ENCODE data around the gene LIF.

LIF gene

DNA sequence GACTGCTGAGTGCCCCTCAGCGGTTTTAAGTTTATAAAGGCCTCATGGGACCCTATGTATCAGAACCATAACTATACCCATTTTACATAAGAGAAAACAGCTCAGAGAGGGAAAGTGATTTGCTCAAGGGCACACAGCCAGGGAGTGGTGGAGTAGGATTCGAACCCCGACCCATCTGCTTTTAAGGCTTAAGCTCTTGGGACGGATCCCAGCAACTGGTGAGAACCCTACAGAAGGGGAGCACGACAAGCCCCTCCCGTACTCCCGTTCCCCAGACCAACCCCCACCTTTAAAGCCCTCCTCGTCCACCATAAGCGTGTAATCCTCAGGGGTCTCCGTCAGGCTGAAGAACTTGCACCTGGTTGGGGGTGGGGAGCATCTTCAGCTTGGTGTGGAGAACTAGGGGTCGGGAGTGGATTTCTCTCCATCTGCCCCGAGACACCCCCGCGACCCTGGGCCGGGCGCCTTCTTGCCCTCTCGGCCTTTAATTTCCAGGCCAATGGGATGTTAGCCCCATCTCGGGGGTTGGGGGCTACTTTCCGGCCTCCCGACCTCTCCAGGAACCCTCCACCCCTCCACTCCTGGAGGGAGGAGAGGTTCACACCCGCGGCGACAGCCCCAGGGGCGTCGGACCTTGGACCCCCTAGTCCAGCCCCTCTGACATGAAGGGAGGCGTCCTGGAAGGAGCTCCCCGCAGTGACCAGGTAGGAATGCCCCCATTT lies 42.0 kb upstream of the LIF start:
- Mint-ChIP-seq H3K4me3 (peak overlapping the region; percentile 81), H3K4me1 (peaks cover 76% of the 10 kb centered on the region), H3K9me3 (no peaks in the 10 kb centered on the region), H3K36me3 (peaks cover 24% of the 10 kb centered on the region), H3K27me3 (no peaks in the 10 kb centered on the region), H3K27ac (peak overlapping the region; percentile 80)
- no peak for DNase-seq
- CTCF ChIA-PET = interaction anchor here (0.6 to 8.7 kb wide), 42 partner anchors 11 to 652 kb away, joined by 3 to 252 read pairs (median 5); partner anchors contain the start of genes CCDC157, RNF215, SEC14L2 and SF3A1

DNA sequence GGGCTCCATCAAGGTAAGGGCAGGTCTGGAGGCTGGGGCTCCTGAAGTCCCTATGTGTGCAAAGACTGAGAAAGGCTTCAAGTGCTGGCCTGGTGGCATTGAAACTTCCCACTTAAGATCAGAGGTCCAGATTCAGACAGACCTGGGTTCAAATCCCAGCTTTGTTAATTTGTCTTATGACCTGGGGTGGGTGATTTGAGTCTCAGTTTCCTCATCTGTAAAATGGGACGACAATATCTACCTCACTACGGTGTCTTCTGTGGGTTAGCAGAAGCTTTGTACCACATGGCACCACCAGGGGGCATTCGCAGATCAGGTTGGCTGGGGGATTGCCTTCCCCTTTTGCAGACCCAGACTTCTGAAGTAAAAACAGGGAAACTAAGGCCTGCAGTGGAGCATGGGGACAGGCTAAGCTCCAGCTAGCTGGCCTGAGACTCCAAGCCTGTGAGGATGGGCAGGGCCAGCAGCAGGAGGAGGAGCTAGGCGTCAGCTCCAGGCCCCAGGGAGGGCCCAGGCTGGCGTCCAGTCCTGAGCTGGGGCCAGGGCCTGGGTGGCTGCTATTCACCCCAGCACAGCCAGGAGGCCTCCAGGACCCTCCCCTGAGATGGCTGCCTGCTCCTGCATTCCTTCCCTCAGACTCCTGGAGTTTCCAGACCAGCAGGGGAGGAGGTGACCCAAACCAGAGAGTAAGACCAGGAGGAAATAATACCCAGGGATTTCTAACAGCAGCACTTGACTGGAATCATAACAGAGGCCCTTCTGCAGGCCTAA lies 41.3 kb upstream of the LIF start:
- peak; percentile 94 for DNase-seq
- Mint-ChIP-seq H3K4me3 (peak overlapping the region; percentile 81), H3K4me1 (peaks cover 83% of the 10 kb centered on the region), H3K27me3 (no peaks in the 10 kb centered on the region), H3K9me3 (no peaks in the 10 kb centered on the region), H3K36me3 (peaks cover 17% of the 10 kb centered on the region), H3K27ac (peak overlapping the region; percentile 80)
- CTCF ChIA-PET = interaction anchor here (0.6 to 8.7 kb wide), 45 partner anchors 10 to 652 kb away, joined by 3 to 252 read pairs (median 5); partner anchors contain the start of genes CCDC157, RNF215, SEC14L2 and SF3A1

DNA sequence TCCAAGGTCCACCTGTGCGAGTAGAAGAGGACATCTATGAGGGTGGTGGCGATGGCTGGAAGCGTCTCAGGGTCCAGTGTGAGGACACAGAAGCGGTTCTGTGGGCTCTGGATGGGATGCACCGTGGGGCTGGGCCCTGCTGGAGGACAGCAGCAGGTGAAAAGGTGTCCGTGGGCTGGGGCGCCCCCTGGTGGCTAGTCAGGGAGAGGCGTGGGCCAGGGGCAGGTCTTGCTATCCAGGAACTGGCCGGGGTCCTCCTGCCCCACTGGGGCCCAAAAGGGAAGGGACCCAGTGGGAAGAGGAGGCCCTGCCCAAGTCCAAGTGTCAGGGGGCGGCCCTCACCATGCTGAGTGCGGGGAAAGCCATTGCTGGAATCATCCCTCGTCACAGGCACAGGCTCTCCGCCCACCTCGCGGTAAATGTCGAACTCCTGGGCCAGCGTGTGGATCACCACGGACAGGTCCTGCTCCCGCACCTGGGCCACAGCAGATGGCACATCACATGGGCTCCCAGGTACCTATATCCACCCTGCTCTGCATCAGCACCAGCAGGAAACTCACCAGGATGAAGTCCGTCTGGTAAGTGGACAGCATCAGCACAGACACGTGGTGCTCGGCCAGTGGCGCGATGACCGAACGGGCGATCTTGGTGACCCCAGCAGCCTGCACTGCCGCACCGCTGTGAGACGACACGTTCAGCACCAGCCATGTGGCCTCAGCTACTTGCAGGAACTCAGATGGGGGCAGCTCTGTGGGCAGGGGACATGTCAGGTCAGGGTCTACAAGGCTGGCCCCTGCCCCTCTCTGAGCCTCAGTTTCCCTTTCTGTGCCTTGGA lies 40.5 kb upstream of the LIF start:
- Mint-ChIP-seq H3K27ac (peak overlapping the region; percentile 2), H3K4me3 (no peak overlapping the region), H3K4me1 (peaks cover 90% of the 10 kb centered on the region), H3K27me3 (no peaks in the 10 kb centered on the region), H3K36me3 (peaks cover 16% of the 10 kb centered on the region), H3K9me3 (no peaks in the 10 kb centered on the region)
- peak; percentile 92 for DNase-seq
- CTCF ChIA-PET = interaction anchor here (0.5 to 8.7 kb wide), 35 partner anchors 9 to 651 kb away, joined by 3 to 252 read pairs (median 6); partner anchors contain the start of genes CCDC157, RNF215, SEC14L2 and SF3A1

DNA sequence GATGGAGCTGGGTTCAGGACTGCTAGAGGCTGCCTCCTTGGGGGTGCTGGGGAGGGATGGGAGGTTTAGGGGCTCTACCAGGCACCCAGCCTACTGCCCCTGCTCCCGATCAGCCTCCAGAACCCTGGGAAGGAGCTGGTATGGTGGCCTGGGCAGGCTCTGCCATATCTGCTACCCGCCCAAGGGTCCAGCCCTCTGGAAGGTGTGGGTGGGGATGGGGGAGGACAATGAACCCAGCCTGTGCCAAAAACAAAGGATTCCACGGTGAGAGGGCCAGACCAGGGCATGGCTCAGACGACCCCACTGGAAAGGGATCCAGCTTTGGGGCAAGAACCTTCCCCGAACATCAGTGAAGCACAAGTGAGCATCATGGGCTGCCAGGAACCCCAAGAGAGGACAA lies 39.8 kb upstream of the LIF start:
- H3K9me3 Mint-ChIP-seq = no peaks in the 10 kb centered on the region
- no peak for DNase-seq
- CTCF ChIA-PET = interaction anchor here (1.0 to 8.7 kb wide), 8 partner anchors 9 to 198 kb away, joined by 3 to 252 read pairs (median 32); partner anchors contain the start of genes RNF215 and TBC1D10A
- H3K4me1 Mint-ChIP-seq = peaks cover 85% of the 10 kb centered on the region
- H3K36me3 Mint-ChIP-seq = peaks cover 18% of the 10 kb centered on the region
- H3K27ac Mint-ChIP-seq = no peak overlapping the region
- no peaks in the 10 kb centered on the region for H3K27me3 Mint-ChIP-seq
- H3K4me3 Mint-ChIP-seq = no peak overlapping the region

DNA sequence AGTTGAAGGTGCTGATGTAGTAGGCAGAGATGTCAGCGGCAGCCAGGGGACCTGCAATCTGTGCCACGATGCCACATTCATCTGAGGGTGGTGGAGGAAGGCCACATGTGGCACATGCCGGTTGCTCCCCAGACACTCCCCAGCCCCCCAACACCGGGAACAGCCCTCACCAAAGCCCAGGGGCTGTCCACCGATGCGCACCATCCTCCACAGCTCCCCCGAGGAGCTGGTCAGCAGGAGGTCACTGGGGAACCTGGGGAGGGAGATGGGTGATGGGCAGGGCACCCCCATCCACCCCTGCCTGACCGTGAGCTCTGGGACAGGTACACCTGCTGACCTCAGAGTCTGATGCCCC lies 39.3 kb upstream of the LIF start:
- CTCF ChIA-PET = interaction anchor here (1.0 to 8.7 kb wide), 9 partner anchors 8 to 197 kb away, joined by 3 to 252 read pairs (median 6); partner anchors contain the start of genes RNF215 and TBC1D10A
- H3K27me3 Mint-ChIP-seq = no peaks in the 10 kb centered on the region
- no peak overlapping the region for H3K4me3 Mint-ChIP-seq
- H3K36me3 Mint-ChIP-seq = peaks cover 18% of the 10 kb centered on the region
- no peak for DNase-seq
- H3K9me3 Mint-ChIP-seq = no peaks in the 10 kb centered on the region
- no peak overlapping the region for H3K27ac Mint-ChIP-seq
- peaks cover 82% of the 10 kb centered on the region for H3K4me1 Mint-ChIP-seq

DNA sequence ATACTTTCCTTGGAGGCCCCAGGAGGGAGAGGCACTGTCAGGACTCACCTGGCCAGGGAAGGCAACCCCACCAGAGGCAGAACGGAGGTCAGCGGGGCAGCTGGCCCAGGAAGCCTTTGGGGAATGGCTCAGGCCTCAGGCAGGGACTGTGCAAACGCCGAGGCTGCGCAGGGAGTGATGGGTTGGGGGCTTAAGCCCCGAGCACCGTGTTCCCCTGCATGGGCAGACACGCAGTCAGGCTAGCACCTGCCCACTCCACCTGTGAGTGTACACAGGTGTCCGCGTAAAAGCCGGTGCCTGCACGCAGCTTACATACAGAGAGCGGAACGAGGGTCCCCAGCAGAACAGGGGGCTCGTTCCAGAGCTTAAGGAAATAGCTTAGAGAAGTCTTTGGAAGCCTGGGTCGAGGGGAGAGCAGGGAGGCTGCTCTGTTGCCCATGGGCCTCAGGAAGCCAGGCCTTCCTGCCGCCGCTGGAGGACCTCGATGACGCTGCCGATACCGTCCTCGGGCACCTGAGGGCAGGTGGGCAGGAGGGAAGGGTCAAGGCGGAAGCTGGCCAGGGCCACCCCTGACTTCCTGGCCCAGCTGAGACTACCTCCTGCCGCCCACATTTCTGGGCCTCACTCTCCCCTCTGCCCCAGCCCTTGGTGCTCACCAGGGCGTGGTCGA lies 38.8 kb upstream of the LIF start:
- no peak overlapping the region for H3K4me3 Mint-ChIP-seq
- no peak for DNase-seq
- no peaks in the 10 kb centered on the region for H3K9me3 Mint-ChIP-seq
- no peak overlapping the region for H3K27ac Mint-ChIP-seq
- CTCF ChIA-PET = interaction anchor here (0.9 to 7.7 kb wide), 8 partner anchors 15 to 196 kb away, joined by 3 to 252 read pairs (median 4); partner anchors contain the start of gene RNF215
- H3K27me3 Mint-ChIP-seq = no peaks in the 10 kb centered on the region
- peaks cover 80% of the 10 kb centered on the region for H3K4me1 Mint-ChIP-seq
- H3K36me3 Mint-ChIP-seq = peaks cover 15% of the 10 kb centered on the region

DNA sequence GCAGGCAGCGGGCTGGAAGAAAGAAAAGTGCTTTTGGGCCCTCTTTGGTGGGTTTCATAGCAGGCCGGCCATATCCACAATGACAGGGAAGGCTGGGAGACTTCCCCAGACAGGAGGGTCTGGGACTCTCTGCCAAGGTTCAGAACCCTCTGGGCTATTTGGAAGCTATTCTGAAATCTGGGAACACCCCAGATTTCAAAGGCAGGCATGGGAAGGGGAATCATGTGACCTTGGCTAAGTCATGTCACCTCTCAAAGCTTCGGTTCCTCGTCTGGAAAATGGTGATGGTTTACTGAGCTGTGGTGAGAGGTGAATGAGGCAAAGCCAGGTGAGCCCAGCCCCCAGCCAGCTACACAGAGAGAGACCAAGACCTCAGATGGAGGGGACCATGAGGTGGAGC lies 38.1 kb upstream of the LIF start:
- Mint-ChIP-seq H3K4me3 (peak overlapping the region; percentile 72), H3K27me3 (no peaks in the 10 kb centered on the region), H3K36me3 (peaks cover 15% of the 10 kb centered on the region), H3K9me3 (no peaks in the 10 kb centered on the region), H3K4me1 (peaks cover 77% of the 10 kb centered on the region), H3K27ac (peak overlapping the region; percentile 62)
- DNase-seq = no peak
- CTCF ChIA-PET = interaction anchor here (0.9 to 7.7 kb wide), 6 partner anchors 15 to 196 kb away, joined by 3 to 252 read pairs (median 5); partner anchors contain the start of gene RNF215

DNA sequence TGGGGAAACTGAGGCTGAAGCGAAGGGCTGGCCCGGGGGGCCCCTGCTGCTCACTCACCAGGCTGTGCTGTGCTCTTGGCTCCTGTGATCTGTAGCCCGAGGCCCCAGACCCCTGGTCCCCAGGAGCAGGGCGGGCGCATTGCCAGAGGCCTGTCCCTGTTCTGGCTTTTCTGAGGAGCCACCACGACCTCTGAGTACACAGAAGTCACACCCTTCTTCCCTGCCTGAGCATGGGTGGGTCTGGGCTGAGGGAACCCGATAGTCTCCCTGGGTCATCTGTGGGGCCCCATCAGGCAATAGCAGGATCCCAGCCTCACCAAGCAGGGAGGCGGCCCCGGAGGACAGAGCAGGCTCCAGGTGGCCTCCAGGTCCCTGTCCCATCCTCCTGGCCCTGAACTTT lies 37.6 kb upstream of the LIF start:
- DNase-seq = no peak
- H3K27ac Mint-ChIP-seq = peak overlapping the region; percentile 62
- peaks cover 15% of the 10 kb centered on the region for H3K36me3 Mint-ChIP-seq
- H3K9me3 Mint-ChIP-seq = no peaks in the 10 kb centered on the region
- CTCF ChIA-PET = interaction anchor here (1.2 to 5.9 kb wide), 5 partner anchors 28 to 178 kb away, joined by 3 to 68 read pairs (median 4); no protein-coding TSS in a partner anchor
- peak overlapping the region; percentile 72 for H3K4me3 Mint-ChIP-seq
- no peaks in the 10 kb centered on the region for H3K27me3 Mint-ChIP-seq
- H3K4me1 Mint-ChIP-seq = peaks cover 79% of the 10 kb centered on the region

DNA sequence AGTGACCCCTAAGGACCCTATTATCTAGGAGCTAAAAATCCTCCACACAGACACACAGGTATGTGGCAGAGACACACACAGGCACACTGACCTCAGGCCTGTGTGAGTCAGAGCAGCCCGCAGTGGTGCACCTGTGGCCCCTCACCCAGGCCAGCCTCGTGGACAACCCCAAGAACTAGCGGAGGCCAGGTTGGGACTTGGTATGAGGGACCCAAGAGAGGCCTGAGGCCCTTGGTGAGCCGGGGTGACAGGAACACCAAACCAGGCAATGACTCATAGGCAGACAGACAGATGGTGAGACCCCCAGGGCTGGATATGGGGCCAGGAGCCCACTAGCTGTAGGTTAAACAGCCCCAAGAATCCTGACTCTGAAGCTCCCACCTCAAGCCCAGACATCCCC lies 36.8 kb upstream of the LIF start:
- Mint-ChIP-seq H3K4me3 (peak overlapping the region; percentile 72), H3K36me3 (peaks cover 18% of the 10 kb centered on the region), H3K27me3 (no peaks in the 10 kb centered on the region), H3K27ac (peak overlapping the region; percentile 53), H3K4me1 (peaks cover 79% of the 10 kb centered on the region), H3K9me3 (no peaks in the 10 kb centered on the region)
- CTCF ChIA-PET = interaction anchor here (0.7 to 1.7 kb wide), 7 partner anchors 15 to 195 kb away, joined by 3 to 5 read pairs (median 4); no protein-coding TSS in a partner anchor
- DNase-seq = no peak

DNA sequence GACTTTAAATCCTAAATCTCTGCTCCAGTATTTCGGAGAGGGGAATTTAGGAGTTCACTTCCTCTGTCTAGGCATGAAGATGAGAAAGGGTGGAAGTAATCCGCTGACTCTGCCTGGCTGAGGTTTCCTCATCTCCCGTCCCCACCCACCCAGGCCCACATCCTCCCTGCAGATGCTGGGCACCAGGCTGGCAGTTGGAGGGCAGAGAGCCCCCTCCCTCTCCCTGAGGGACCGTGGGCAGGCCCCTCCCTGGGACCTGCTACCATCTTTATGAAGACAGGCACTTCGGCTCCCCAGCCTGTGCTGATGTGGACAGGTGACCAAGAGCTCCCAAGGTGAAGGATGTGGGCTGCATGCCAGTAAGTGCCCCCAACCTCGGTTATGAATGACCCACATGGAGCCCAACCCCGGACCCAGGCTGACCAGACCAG lies 36.1 kb upstream of the LIF start:
- DNase-seq = no peak
- Mint-ChIP-seq H3K4me3 (peak overlapping the region; percentile 72), H3K27ac (peak overlapping the region; percentile 53), H3K4me1 (peaks cover 79% of the 10 kb centered on the region), H3K9me3 (no peaks in the 10 kb centered on the region), H3K27me3 (peaks cover 7% of the 10 kb centered on the region), H3K36me3 (peaks cover 21% of the 10 kb centered on the region)
- CTCF ChIA-PET = interaction anchor here (0.7 to 1.7 kb wide), 6 partner anchors 14 to 194 kb away, joined by 3 to 4 read pairs (median 4); no protein-coding TSS in a partner anchor

DNA sequence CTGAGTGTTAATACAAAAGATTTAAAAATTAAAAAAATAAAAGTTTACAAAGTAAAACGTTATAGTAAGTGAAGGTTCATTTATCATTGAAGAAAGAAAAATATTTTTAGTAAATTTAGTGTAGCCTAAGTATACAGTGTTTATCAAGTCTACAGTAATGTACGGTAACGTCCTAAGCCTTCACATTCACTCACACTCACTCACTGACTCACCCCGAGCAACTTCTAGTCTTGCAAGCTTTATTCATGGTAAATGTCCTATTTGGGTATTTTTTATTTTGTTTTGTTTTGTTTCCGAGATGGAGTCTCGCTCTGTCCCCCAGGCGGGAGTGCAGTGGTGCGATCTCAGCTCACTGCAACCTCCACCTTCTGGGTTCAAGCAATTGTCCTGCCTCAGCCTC lies 33.9 kb upstream of the LIF start:
- no peak for DNase-seq
- peaks cover 80% of the 10 kb centered on the region for H3K4me1 Mint-ChIP-seq
- CTCF ChIA-PET = interaction anchor here (0.6 to 1.8 kb wide), 5 partner anchors 13 to 173 kb away, joined by 3 to 5 read pairs (median 4); no protein-coding TSS in a partner anchor
- no peak overlapping the region for H3K4me3 Mint-ChIP-seq
- H3K27me3 Mint-ChIP-seq = peaks cover 7% of the 10 kb centered on the region
- H3K27ac Mint-ChIP-seq = no peak overlapping the region
- H3K36me3 Mint-ChIP-seq = peaks cover 29% of the 10 kb centered on the region
- H3K9me3 Mint-ChIP-seq = no peaks in the 10 kb centered on the region

DNA sequence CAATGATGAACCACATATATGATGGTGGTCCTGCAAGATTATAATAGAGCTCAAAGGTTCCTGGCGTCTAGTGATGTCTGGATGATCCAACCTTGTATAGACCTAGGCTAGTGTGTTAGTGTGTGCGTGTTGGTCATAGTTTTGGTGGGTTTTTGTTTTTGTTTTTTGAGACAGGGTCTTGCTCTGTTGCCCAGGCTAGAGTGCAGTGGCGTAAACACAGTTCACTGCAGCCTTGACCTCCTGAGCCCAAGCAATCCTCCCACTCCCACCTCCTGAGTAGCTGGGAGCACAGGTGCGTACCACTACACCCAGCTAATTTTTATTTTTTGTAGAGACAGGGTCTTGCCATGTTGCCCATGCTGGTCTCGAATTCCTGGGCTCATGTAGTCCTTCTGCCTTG lies 33.4 kb upstream of the LIF start:
- H3K9me3 Mint-ChIP-seq = no peaks in the 10 kb centered on the region
- peaks cover 7% of the 10 kb centered on the region for H3K27me3 Mint-ChIP-seq
- no peak for DNase-seq
- peak overlapping the region; percentile 1 for H3K4me3 Mint-ChIP-seq
- CTCF ChIA-PET = interaction anchor here (0.6 to 1.8 kb wide), 5 partner anchors 12 to 172 kb away, joined by 3 to 5 read pairs (median 4); no protein-coding TSS in a partner anchor
- H3K36me3 Mint-ChIP-seq = peaks cover 31% of the 10 kb centered on the region
- no peak overlapping the region for H3K27ac Mint-ChIP-seq
- peaks cover 80% of the 10 kb centered on the region for H3K4me1 Mint-ChIP-seq
